Measurements from ENCODE around the gene SNX30.

The SNX30 gene

GRCh38 chr9:112858005-112858404 lies 107.4 kb downstream of the SNX30 start:
- Histone ChIP-seq H3K79me2 (ENCODE audit: insufficient read depth, low read length) (no peaks in the 10 kb centered on the region), H2AFZ (ENCODE audit: low read length) (no peak overlapping the region), H3K27ac (ENCODE audit: low read depth, low read length, poor library complexity, severe bottlenecking) (peak overlapping the region; percentile 47), H3K9ac (ENCODE audit: low read length) (no peak overlapping the region), H3K4me3 (ENCODE audit: low read depth, low read length, poor library complexity, severe bottlenecking) (no peak overlapping the region), H3K4me1 (ENCODE audit: insufficient read depth, low read length, severe bottlenecking) (peaks cover 41% of the 10 kb centered on the region), H4K20me1 (ENCODE audit: insufficient read depth, low read length) (no peaks in the 10 kb centered on the region), H3K4me2 (ENCODE audit: low read length) (no peak overlapping the region; the same call in 1 of the 2 replicates), H3F3A (ENCODE audit: insufficient read depth, low read length) (no peaks in the 10 kb centered on the region), H3K36me3 (ENCODE audit: insufficient read depth, low read length) (peaks cover 12% of the 10 kb centered on the region; the same call in 1 of the 2 replicates), H3K27me3 (ENCODE audit: insufficient read depth, low read length) (no peaks in the 10 kb centered on the region), H3K9me2 (ENCODE audit: low read depth, low read length) (no peaks in the 10 kb centered on the region), H3K9me3 (ENCODE audit: low read length) (no peaks in the 10 kb centered on the region)
- no peak for TF ChIP-seq EZH2 (IDR thresholded peaks at IDR 0.05; ENCODE audit: borderline replicate concordance, low read length)

GRCh38 chr9:112858625-112859147 lies 108.1 kb downstream of the SNX30 start:
- no peak overlapping the region for H3K4me3 ChIP-seq (ENCODE audit: low read depth, low read length, poor library complexity, severe bottlenecking)
- no peaks in the 10 kb centered on the region for H3K9me2 ChIP-seq (ENCODE audit: low read depth, low read length)
- no peaks in the 10 kb centered on the region for H3K79me2 ChIP-seq (ENCODE audit: insufficient read depth, low read length)
- H3K4me2 ChIP-seq (ENCODE audit: low read length), result no peak overlapping the region
- TF ChIP-seq CTCF (IDR thresholded peaks at IDR 0.05; ENCODE audit: low read length) (no peak), EZH2 (IDR thresholded peaks at IDR 0.05; ENCODE audit: borderline replicate concordance, low read length) (no peak)
- H2AFZ ChIP-seq (ENCODE audit: low read length), result no peak overlapping the region
- no peaks in the 10 kb centered on the region for H4K20me1 ChIP-seq (ENCODE audit: insufficient read depth, low read length)
- no peaks in the 10 kb centered on the region for H3K27me3 ChIP-seq (ENCODE audit: insufficient read depth, low read length)
- H3K9ac ChIP-seq (ENCODE audit: low read length), result no peak overlapping the region
- peak overlapping the region; percentile 9 for H3K27ac ChIP-seq (ENCODE audit: low read depth, low read length, poor library complexity, severe bottlenecking)
- no peaks in the 10 kb centered on the region for H3F3A ChIP-seq (ENCODE audit: insufficient read depth, low read length)
- peaks cover 47% of the 10 kb centered on the region for H3K4me1 ChIP-seq (ENCODE audit: insufficient read depth, low read length, severe bottlenecking)
- peaks cover 8% of the 10 kb centered on the region; the same call in 1 of the 2 replicates for H3K36me3 ChIP-seq (ENCODE audit: insufficient read depth, low read length)
- H3K9me3 ChIP-seq (ENCODE audit: low read length), result no peaks in the 10 kb centered on the region

GRCh38 chr9:112860451-112860850 lies 109.9 kb downstream of the SNX30 start:
- Histone ChIP-seq H3K9me3 (ENCODE audit: low read length) (no peaks in the 10 kb centered on the region), H3F3A (ENCODE audit: insufficient read depth, low read length) (no peaks in the 10 kb centered on the region), H3K4me3 (ENCODE audit: low read depth, low read length, poor library complexity, severe bottlenecking) (no peak overlapping the region), H3K4me1 (ENCODE audit: insufficient read depth, low read length, severe bottlenecking) (peaks cover 47% of the 10 kb centered on the region), H3K4me2 (ENCODE audit: low read length) (no peak overlapping the region), H2AFZ (ENCODE audit: low read length) (no peak overlapping the region), H3K9me2 (ENCODE audit: low read depth, low read length) (no peaks in the 10 kb centered on the region), H3K9ac (ENCODE audit: low read length) (no peak overlapping the region), H4K20me1 (ENCODE audit: insufficient read depth, low read length) (no peaks in the 10 kb centered on the region), H3K27ac (ENCODE audit: low read depth, low read length, poor library complexity, severe bottlenecking) (no peak overlapping the region), H3K36me3 (ENCODE audit: insufficient read depth, low read length) (peaks cover 7% of the 10 kb centered on the region; the same call in 1 of the 2 replicates), H3K27me3 (ENCODE audit: insufficient read depth, low read length) (no peaks in the 10 kb centered on the region), H3K79me2 (ENCODE audit: insufficient read depth, low read length) (no peaks in the 10 kb centered on the region)
- TF ChIP-seq CTCF (IDR thresholded peaks at IDR 0.05; ENCODE audit: low read length) (no peak), EZH2 (IDR thresholded peaks at IDR 0.05; ENCODE audit: borderline replicate concordance, low read length) (no peak)

GRCh38 chr9:112861155-112861554 lies 110.6 kb downstream of the SNX30 start:
- no peak for TF ChIP-seq CTCF (IDR thresholded peaks at IDR 0.05; ENCODE audit: low read length)
- no peak for TF ChIP-seq EZH2 (IDR thresholded peaks at IDR 0.05; ENCODE audit: borderline replicate concordance, low read length)
- Histone ChIP-seq H3K27ac (ENCODE audit: low read depth, low read length, poor library complexity, severe bottlenecking) (peak overlapping the region; percentile 27), H3K4me2 (ENCODE audit: low read length) (peak overlapping the region; percentile 29; the same call in 1 of the 2 replicates), H3K79me2 (ENCODE audit: insufficient read depth, low read length) (no peaks in the 10 kb centered on the region), H3K27me3 (ENCODE audit: insufficient read depth, low read length) (no peaks in the 10 kb centered on the region), H3K9ac (ENCODE audit: low read length) (peak overlapping the region; percentile 3; the same call in 1 of the 2 replicates), H3K9me2 (ENCODE audit: low read depth, low read length) (no peaks in the 10 kb centered on the region), H4K20me1 (ENCODE audit: insufficient read depth, low read length) (no peaks in the 10 kb centered on the region), H3K36me3 (ENCODE audit: insufficient read depth, low read length) (peaks cover 7% of the 10 kb centered on the region; the same call in 1 of the 2 replicates), H3F3A (ENCODE audit: insufficient read depth, low read length) (no peaks in the 10 kb centered on the region), H3K4me3 (ENCODE audit: low read depth, low read length, poor library complexity, severe bottlenecking) (no peak overlapping the region), H3K9me3 (ENCODE audit: low read length) (no peaks in the 10 kb centered on the region), H2AFZ (ENCODE audit: low read length) (no peak overlapping the region), H3K4me1 (ENCODE audit: insufficient read depth, low read length, severe bottlenecking) (peaks cover 47% of the 10 kb centered on the region)
